ENCODE data around the gene CBX4. TPM values are rescaled to one million over a fixed set of nuclear protein-coding genes. Genes with fewer than 3 reads are reported as not detected.

Gene CBX4
- total and polyA plus RNA-seq, 12 donors = 9.4 to 38.2 (median 24.6) TPM

DNA sequence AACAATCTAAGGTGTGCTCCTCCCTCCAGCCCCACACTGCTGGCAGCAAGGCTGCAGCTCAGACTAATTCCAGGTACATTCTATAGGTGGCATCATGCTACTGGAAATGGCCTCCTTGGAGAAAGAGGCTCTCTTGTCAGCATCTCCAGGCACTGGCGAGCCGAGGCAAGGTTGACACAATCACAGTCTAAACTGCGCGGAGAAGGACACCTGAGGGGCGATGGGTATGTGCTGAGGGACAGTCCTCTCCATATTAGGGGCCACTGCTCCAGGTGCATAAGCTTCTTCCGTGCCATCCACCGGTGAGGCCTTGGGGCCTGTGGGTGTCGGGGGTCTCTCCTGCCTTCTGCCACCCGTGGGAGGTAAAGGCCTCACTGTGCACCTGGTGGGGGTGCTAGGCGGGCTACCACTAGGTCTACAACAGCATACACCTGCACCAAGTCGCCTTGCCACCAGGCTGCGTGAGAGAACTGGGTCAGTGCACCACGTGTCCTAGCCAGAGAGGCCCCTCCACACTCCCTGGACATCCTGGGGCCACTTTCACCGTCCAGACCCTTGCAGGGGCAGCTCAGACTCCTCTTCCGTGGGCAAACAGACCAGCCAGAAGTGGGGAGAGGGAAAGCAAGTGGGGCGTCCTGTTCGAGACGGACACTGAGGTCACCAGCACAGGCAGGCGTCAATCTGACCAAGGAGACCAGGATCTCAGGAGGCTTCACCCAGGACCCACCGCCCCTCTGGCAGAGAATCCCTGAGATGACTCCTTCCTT lies 30.3 kb downstream of the CBX4 start:
- intact Hi-C loops (cut with DNase I) = loop anchor here in 1 of 10 donors (5.0 kb wide), 1 partner anchor 33 kb away; no protein-coding TSS in a partner anchor
- TF ChIP-seq, protein P1, sequence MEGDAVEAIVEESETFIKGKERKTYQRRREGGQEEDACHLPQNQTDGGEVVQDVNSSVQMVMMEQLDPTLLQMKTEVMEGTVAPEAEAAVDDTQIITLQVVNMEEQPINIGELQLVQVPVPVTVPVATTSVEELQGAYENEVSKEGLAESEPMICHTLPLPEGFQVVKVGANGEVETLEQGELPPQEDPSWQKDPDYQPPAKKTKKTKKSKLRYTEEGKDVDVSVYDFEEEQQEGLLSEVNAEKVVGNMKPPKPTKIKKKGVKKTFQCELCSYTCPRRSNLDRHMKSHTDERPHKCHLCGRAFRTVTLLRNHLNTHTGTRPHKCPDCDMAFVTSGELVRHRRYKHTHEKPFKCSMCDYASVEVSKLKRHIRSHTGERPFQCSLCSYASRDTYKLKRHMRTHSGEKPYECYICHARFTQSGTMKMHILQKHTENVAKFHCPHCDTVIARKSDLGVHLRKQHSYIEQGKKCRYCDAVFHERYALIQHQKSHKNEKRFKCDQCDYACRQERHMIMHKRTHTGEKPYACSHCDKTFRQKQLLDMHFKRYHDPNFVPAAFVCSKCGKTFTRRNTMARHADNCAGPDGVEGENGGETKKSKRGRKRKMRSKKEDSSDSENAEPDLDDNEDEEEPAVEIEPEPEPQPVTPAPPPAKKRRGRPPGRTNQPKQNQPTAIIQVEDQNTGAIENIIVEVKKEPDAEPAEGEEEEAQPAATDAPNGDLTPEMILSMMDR (IDR thresholded peaks at IDR 0.05) = peak in 8 of 9 donors; percentile 8 to 47 (median 35)
- H3K27me3 ChIP-seq = peaks cover 61 to 96% (median 93%) of the 10 kb centered on the region in 7 donors

GRCh38 chr17:79806863-79807720 lies 32.1 kb downstream of the CBX4 start:
- DNase-seq = no peak
- Histone ChIP-seq H3K4me1 (peaks cover 6 to 58% (median 42%) of the 10 kb centered on the region in 9 donors), H3K4me3 (no peak overlapping the region), H3K27me3 (peaks cover 70 to 99% (median 98%) of the 10 kb centered on the region in 7 donors), H3K9me3 (no peaks in the 10 kb centered on the region), H3K27ac (no peak overlapping the region), H3K36me3 (peaks cover 0 to 8% (median 0%) of the 10 kb centered on the region in 9 donors)
- no peak for ATAC-seq
- intact Hi-C loops (cut with DNase I) = loop anchor here in 1 of 10 donors (5.0 kb wide), 1 partner anchor 35 kb away; no protein-coding TSS in a partner anchor
- TF ChIP-seq, protein P1 (IDR thresholded peaks at IDR 0.05) = no peak
- 19 to 27% methylated on average over 13 of the region's 13 CpGs for WGBS, 2 donors

More for the DNA sequence above, 30.3 kb downstream of the CBX4 start:
- no peaks in the 10 kb centered on the region for H3K9me3 ChIP-seq
- 28 to 34% methylated on average over 20 of the region's 20 CpGs for WGBS, 2 donors
- peaks cover 0 to 4% (median 0%) of the 10 kb centered on the region in 9 donors for H3K36me3 ChIP-seq
- H3K4me1 ChIP-seq = peaks cover 19 to 53% (median 36%) of the 10 kb centered on the region in 9 donors
- ATAC-seq = peak in 6 of 8 donors; percentile 12 to 63 (median 46)
- no peak overlapping the region for H3K4me3 ChIP-seq
- DNase-seq = no peak
- no peak overlapping the region for H3K27ac ChIP-seq

GRCh38 chr17:79806446-79806760 lies 32.8 kb downstream of the CBX4 start:
- DNase-seq (no peak), ATAC-seq (no peak)
- TF ChIP-seq, protein P1 (IDR thresholded peaks at IDR 0.05) = no peak
- 15% methylated on average over 4 of the region's 4 CpGs for WGBS, 2 donors
- intact Hi-C loops (cut with DNase I) = loop anchor here in 1 of 10 donors (5.0 kb wide), 1 partner anchor 36 kb away; no protein-coding TSS in a partner anchor
- H3K4me1 ChIP-seq = peaks cover 3 to 58% (median 37%) of the 10 kb centered on the region in 9 donors
- no peak overlapping the region for H3K4me3 ChIP-seq
- peaks cover 70 to 99% (median 98%) of the 10 kb centered on the region in 7 donors for H3K27me3 ChIP-seq
- no peaks in the 10 kb centered on the region for H3K9me3 ChIP-seq
- H3K27ac ChIP-seq = no peak overlapping the region
- H3K36me3 ChIP-seq = peaks cover 0 to 8% (median 0%) of the 10 kb centered on the region in 9 donors
